ENCODE data around the gene EFNA1.

- TF ChIP-seq POLR2AphosphoS5 (IDR thresholded peaks at IDR 0.05; ENCODE audit: low read depth) (no peak), CTCF (conservative IDR thresholded peaks at IDR 0.05; ENCODE audit: low read depth in 2 of 2) (no peak)
- TF ChIP-seq, protein P1, sequence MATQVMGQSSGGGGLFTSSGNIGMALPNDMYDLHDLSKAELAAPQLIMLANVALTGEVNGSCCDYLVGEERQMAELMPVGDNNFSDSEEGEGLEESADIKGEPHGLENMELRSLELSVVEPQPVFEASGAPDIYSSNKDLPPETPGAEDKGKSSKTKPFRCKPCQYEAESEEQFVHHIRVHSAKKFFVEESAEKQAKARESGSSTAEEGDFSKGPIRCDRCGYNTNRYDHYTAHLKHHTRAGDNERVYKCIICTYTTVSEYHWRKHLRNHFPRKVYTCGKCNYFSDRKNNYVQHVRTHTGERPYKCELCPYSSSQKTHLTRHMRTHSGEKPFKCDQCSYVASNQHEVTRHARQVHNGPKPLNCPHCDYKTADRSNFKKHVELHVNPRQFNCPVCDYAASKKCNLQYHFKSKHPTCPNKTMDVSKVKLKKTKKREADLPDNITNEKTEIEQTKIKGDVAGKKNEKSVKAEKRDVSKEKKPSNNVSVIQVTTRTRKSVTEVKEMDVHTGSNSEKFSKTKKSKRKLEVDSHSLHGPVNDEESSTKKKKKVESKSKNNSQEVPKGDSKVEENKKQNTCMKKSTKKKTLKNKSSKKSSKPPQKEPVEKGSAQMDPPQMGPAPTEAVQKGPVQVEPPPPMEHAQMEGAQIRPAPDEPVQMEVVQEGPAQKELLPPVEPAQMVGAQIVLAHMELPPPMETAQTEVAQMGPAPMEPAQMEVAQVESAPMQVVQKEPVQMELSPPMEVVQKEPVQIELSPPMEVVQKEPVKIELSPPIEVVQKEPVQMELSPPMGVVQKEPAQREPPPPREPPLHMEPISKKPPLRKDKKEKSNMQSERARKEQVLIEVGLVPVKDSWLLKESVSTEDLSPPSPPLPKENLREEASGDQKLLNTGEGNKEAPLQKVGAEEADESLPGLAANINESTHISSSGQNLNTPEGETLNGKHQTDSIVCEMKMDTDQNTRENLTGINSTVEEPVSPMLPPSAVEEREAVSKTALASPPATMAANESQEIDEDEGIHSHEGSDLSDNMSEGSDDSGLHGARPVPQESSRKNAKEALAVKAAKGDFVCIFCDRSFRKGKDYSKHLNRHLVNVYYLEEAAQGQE (IDR thresholded peaks at IDR 0.05; ENCODE audit: unreplicated experiment): no peak
These were observed 56.1 kb downstream of the EFNA1 start for GRCh38 chr1:155183775-155184221.

Data from GM23338 (cell line).